A204.1 (cell line): ENCODE data around the gene SNX32.

Experiments
- FAIRE-seq: peaks from 2 replicates; lab custom pipeline; 2012; peaks lifted over from hg19 to GRCh38; lab: Jason Lieb, UNC

The SNX32 gene

DNA sequence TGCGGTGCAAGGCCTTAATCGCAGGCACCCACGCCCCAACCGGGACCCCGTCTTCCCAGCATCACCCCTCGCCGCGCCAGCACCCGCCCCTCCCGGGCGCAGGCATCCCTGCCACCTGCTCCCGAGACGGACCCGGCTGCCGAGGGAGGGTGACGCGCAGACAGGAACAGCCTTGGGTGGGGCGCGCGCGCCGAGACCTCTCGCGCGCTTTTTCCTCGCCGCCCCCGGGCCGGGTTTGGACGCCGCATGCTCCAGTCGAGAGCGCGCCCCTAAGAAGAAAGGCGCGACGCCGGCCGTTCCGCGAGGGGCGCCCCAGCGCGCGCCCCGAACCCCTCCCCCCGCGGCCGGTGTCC lies 23.7 kb downstream of the SNX32 start:
- FAIRE-seq: no peak

DNA sequence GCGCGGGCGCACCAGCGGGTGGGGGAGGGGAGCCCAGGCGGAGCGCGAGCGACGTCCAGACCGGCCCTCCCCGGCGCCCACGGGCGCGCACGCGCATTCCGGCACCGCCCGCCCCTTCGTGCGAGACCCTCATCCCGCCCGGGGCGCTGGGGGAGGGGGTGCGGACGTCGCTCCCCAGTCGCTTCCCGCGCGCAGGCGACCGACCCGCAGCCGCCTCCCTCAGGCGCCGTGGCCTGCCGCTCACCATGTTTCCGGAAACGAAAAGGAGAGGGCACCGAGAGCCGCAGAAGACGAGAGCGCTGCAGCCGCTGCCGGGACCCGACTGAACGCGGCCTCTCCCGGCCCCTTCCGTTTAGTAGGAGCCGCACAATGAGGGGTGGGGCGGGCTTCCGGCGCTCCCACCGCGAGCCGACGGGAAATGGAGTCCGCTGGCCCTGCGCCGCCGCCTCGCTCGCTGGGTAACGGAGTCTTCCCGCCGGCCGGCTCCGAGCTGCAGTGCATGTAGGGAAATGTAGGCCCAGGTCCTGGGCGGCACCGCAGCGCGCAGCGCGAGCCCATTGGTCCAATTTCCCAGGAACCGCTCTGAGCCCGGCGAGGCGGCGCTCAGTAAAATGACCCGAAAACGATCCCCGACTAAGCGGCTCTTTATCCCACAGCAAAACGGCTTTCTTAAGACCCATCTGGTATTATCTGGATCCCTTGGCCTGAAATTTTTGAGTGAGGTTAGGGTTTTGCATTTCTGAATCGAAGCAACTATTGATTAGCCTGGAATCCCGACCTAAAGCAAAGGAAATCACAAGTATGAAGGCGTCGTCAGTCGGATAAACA lies 24.3 kb downstream of the SNX32 start, which contains the start of gene CFL1:
Gene CFL1, minus strand, starts transcription at position 328 of the 828 bp plus-strand sequence. Its CDS starts 81 bp downstream, at position 247.
- peak; percentile 92 for FAIRE-seq

DNA sequence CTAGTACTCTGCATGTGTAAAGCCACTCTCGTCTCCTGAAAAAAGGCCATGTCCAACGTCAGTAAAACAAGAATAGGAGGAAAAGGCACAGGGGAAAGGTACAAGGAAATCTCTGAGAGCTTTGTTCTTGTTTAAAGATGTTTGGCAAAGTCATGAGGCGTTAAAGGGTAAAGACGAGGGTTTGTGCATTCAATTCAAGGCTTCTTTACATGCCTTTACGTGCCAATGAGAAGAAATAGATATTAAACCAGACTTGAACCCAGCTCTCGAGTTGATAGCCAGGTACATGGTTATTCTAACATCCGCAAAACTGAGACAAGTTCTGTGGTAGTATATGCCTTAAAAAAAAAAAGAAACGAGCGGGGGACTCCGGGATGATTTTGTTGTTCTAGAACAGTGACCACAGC lies 24.9 kb downstream of the SNX32 start:
- no peak for FAIRE-seq

DNA sequence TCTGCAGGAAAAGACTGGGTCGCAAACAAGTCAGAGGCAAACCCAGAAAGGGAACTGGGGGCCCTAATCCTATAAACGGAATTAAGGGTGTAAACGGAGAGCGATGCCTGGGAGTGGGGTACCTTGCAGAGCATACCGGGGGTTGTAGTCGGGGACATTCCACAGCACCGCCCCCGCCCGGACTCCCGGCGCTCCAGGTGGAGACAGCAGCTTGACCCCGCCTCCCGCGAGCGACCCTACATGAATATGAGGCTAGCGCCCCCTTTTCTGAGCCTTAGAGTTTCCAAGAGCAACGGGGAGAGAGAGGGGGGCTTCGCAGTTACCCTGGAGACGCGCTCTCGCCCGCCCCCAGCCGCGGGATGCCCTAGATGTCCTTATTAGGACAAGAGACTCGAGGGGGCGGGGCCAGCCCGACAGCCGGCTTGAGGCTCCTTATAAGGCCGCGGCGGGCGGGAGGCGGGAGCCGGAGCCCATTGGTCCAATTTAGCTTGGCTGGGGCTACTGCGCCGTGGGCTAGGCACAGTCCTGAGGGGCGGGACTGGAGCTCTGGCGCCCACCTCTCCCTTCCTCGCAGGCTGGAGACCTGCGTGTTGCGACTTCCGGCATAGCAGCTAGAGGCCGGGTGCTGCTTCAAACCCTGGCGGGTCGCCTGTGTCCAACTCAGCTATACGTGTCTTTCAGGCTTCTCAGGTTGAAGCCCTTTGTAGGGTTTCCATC lies 25.5 kb downstream of the SNX32 start:
- peak; percentile 92 for FAIRE-seq

DNA sequence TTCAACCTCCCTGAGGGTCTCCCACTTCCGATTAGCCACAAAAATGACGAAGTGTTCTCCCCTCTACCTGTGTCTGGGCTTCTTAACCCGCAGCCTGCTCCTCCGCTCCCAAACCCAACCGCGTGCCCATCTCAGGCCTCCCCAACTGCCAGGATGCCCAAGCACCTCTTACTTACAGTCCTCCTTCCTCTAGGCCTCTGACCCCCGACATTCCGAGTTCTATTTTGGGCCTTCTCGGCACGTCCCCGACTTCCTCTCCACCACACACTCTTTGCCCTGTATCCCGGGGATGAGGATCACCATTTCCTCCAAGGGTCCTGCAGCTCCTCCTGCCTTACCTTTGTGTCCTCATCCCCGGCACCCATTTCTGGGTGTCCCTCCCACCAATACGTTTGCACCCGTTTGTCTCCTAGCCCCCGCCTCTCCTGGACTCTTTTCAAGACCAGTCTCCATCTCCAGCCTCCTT lies 26.1 kb downstream of the SNX32 start:
- FAIRE-seq: no peak

DNA sequence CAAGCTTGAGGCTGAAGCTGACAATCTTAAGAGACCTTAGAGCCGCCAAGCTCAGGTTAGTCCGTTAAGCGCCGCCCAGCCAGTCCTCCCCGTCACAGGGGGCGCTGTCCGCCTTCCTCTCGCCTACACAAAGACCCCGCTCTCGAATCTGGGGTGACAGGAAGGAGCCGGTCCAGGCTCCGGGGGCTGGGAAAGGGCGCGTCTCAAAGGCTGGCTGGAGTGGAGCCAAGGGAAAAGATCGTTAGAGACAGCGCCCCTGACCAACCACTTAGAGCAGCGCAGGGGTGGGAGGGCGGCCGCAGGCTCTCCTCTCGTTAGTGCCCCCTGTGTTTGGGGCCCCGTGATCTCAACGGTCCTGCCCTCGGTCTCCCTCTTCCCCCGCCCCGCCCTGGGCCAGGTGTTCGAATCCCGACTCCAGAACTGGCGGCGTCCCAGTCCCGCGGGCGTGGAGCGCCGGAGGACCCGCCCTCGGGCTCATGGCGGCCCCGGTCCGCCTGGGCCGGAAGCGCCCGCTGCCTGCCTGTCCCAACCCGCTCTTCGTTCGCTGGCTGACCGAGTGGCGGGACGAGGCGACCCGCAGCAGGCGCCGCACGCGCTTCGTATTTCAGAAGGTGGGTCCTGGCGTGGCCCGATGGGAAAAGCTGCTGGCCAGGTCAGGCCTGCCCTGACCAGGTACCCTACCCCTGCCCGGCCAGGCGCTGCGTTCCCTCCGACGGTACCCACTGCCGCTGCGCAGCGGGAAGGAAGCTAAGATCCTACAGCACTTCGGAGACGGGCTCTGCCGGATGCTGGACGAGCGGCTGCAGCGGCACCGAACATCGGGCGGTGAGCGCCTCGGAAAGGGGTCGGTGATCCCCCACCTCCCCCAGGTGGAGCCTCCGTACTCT lies 26.8 kb downstream of the SNX32 start, which contains the start of gene MUS81:
Gene MUS81, plus strand, starts transcription at position 156 of the 887 bp plus-strand sequence. Its CDS starts 321 bp downstream, at position 477.
- peak; percentile 92 for FAIRE-seq

DNA sequence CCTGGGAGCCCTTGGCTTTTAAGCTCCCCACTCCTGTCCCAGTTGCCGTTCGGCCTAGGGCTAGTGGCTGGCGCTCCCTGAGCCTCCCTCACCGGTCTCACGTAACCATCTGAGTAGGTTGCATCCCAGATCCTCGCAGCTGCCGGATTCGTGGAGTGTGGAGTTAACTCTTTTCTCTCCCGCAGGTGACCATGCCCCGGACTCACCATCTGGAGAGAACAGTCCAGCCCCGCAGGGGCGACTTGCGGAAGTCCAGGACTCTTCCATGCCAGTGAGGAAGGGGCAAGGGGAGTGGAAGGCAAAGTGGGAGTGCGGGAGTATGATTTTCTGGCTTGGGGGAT lies 27.4 kb downstream of the SNX32 start:
- no peak for FAIRE-seq

DNA sequence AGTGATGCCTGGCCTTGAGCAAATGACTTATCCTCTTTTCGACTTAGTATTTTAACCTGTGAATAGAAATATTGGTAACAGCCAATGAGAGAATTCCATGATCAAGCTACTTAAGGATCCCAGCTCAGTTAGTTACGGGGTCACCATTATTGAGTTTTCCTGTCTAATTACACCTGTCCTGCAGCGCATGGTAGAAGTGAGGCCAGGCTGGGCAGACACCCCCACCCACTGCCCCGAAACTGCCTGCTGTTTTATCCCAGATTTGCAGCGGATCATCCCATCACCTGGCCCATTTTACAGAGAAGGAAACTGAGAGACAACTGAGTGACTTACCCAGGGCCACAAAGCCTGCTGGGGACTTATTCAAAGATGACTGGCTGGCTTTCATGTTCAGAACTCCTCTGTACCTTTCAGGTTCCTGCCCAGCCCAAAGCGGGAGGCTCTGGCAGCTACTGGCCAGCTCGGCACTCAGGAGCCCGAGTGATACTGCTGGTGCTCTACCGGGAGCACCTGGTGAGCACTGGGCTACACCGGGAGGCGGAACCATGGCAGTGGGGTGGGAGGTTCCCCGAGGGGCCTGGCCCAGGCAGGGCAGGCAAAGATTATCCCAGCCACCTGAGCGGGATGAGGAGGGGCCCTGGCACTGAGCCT lies 27.9 kb downstream of the SNX32 start:
- no peak for FAIRE-seq

DNA sequence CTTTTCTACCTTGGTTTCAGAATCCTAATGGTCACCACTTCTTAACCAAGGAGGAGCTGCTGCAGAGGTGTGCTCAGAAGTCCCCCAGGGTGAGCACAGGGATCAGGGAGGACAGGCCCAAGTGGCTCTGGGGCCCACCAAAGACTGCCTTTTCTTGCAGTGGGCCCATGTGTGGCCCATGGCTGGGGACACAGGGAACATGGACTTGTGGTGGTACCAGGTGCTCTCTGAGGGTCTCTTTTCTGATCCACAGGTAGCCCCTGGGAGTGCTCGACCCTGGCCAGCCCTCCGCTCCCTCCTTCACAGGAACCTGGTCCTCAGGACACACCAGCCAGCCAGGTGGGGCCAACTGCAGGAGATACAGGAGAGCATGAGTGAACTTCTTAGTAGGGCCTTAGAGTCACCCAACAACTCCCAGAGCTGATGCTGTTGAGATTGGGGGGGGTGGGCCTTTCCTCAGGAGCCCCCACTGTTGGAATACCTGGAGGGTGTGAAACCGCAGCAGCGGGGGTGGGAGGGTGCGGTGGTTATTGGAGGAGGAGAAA lies 28.5 kb downstream of the SNX32 start:
- no peak for FAIRE-seq

DNA sequence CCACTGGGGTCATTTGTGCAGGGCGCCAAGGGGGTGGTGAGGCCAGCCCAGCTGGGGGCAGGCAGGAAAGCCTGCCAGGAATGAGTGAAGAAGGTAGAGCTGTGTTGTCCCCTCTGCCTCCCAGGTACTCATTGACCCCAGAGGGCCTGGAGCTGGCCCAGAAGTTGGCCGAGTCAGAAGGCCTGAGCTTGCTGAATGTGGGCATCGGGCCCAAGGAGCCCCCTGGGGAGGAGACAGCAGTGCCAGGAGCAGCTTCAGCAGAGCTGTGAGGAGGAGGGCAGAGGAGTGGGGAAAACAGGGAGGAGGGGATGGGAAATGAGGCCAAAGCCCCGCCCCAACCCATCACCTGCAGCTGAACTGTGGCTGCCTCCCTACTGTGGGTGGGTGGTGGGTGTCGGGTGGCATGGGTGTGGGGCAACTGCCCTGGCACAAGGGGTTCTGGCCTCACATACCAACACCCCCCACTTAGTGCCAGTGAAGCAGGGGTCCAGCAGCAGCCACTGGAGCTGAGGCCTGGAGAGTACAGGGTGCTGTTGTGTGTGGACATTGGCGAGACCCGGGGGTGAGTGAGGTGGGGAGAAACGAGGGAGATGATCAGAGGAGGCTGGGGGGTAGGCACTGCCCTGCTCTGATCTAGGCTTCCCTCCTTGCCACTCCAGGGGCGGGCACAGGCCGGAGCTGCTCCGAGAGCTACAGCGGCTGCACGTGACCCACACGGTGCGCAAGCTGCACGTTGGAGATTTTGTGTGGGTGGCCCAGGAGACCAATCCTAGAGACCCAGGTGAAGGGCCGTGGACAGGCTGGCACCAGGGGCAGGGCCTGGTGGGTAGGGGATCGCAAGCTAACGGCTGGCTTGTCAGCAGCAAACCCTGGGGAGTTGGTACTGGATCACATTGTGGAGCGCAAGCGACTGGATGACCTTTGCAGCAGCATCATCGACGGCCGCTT lies 29.5 kb downstream of the SNX32 start:
- FAIRE-seq: no peak

DNA sequence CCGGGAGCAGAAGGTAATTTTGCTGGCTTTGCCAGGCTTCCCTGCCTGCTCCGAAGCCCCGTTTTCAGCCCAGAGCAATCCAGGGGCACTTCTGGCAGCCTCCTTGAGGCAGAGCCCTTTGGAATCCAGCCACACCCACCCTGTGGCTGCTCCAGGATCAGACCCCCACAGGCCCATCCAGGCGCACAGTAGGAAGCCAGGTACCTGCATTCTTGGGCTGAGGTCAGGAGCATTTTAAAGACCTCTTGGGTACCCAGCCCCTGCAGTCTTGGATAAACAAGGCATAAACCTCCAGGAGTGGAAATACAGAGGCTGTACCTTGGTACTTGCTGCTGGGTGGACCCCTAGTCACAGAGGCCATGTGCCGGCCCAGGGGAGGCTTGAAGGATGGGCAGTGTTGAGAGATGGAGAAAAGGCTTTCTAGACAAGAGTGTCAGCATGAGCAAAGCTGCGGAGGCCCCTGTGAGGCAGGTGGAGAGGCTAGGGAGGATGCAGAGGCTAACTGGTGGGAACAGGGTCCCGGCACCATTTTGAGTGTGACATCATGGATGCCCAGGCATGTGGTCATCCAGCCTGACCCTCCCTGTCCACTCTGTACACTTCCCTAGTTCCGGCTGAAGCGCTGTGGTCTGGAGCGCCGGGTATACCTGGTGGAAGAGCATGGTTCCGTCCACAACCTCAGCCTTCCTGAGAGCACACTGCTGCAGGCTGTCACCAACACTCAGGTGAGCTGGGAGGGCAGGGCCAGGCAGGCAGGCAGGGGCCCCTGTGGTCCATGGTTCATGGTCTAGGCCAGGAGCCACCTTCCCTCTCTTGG lies 30.3 kb downstream of the SNX32 start:
- FAIRE-seq: no peak

DNA sequence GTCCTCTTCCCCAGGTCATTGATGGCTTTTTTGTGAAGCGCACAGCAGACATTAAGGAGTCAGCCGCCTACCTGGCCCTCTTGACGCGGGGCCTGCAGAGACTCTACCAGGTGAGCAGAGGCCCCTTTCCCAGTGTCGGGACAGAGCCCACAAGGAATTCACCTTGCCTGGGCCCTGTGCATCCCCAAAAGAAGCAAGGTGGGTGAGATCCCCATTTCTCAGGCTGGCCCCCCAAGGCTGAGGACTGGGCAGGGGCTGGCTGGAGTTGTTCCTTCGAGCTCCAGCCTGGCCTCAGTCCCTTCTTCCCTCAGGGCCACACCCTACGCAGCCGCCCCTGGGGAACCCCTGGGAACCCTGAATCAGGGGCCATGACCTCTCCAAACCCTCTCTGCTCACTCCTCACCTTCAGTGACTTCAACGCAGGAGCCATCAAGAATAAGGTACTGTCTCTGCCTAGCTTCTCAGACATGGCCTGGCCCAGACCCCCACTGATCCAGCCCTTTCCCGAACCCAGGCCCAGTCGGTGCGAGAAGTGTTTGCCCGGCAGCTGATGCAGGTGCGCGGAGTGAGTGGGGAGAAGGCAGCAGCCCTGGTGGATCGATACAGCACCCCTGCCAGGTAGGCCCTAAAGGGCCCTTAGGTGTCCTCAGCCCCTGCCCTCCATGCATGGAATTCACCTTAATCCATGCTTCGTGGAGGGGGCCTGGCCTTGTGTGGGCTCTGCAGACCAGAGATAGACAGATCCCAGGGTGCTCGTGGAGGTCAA lies 31.1 kb downstream of the SNX32 start:
- no peak for FAIRE-seq

DNA sequence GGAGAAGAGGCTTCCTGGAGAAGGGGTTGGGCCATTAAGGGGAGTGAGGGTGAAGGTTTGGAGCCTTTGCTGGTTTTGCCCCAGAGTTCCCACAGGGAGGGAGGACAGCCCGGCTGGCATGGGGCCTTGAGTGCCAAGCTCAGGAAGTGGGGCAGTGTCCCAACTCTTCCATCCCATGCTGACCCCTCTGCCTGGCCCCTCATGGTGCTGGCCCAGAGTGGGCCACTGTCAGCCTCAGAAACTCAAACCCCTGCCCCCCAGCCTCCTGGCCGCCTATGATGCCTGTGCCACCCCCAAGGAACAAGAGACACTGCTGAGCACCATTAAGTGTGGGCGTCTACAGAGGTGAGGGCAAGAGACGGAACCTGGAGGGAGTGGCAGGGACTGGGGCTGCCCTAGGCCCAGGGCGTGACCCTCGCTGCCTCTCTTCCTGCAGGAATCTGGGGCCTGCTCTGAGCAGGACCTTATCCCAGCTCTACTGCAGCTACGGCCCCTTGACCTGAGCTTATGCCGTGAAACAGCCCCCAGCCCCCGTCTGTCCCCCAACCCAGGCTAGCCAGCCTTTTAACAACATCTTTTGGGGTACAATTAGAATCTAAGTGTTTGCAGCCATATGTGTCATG lies 31.9 kb downstream of the SNX32 start:
- no peak for FAIRE-seq

DNA sequence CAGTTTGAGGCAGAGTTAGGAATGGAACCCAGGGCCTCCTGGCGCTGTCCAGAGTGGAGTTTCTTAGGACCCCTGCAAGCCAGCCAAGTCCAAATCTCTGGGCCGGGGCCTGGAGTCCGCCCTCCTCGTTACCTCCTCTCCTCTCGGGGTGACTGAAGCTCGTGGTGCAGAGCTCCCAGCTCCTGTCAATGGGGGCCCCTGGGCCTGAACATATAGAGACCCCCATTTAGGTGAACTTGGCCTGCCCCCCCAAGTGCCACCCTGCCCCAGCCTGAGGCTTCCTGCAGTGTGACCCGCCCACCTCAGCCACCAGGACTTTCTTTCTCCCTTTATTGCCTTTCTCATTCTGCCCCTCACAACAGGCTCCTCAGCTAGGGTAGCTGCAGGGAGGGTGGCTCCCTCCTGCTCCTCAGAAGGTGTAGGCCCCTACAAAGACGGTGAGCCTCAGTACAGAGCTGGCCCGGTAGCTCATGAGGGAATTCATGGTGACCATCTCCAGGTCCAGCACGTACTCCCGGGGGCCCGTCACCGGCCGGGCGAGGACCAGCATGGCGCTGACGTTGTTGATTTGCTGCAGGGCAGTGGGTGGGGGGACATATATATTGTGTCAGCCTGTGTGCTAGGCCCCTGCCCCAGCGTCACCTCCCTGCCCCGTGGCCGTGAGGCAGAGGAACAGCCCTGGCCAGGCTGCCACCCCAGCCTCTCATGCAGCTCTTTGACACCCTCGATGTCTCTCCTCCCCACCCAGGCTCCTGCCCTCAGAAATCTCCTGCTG lies 32.9 kb downstream of the SNX32 start:
- FAIRE-seq: no peak

DNA sequence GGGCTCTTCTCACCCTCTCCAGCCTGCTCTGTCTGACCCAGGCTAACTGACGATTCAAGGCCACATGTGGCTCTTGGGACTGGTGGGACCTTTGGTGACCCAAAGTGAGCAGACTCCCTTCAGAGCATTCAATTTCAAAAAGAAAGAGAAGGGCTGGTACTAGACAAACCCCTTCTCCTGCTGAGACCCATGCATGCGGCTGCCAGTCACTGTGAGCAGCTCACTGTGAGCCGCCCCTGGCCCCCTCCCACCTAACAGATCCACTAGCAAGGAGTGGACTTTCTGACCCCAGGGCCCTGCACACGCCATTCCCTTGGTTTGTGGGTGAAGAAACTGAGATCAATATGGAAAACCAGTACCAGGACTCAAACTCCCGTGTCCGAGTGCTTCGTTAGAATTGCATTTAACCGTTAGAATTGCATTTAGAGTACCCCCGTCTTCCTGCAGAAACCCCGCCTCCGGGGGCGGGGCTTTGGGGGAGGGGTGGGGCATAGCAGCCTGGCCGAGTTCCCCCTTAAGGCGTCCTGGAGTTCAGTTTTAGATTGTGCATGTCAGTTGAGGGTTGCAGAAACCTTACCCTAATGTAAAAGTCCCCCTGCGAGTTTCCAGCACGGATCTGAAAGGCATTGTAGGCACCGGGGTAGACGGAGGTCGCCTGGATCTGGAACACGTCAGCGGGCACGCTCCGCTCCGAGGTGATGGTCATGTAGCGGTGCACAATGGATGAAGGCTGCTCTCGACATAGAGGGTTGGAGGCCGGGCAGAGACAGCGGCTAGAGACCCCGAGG lies 33.7 kb downstream of the SNX32 start:
- FAIRE-seq: no peak

DNA sequence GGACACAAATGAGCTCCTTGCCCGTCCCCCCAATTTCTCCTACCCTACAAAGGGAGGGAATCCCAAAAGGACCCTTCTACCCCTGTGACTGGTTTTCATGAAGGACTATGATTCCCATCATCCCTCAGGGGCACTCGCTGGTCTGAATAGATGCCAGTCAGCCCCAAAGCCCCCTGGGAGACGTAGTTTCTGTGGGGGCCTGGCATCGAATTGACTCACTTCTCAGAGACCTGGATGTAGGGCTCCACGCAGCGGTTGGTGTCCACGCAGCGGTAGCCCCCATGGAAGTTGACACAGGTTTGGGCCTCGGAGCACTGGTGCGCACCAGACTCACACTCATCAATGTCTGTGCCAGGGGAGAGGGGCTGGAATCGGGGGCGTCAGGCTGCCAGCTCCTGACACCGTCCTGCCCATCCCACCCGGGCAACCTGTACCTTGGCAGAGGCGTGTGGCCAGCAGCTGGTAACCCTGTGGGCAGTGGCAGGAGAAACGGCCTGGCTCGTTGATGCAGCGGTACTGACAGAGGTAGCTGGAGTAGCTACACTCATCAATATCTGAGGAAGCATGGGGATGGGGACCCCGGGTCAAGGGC lies 34.4 kb downstream of the SNX32 start:
- no peak for FAIRE-seq
